ENCODE results near the gene MACROD2. TPM values are rescaled to one million over a fixed set of nuclear protein-coding genes. Genes with fewer than 3 reads are reported as not detected.

The MACROD2 gene
- total RNA-seq, 1 experiment from 2014 or later: 1.6 TPM

GRCh38 chr20:15204234-15204633 is 1208.9 kb downstream of the MACROD2 start:
- peaks cover 11 to 16% of the 10 kb centered on the region in 2 experiments for H3K9me3 Mint-ChIP-seq
- WGBS (ENCODE audit: extremely low coverage, insufficient read length, low lambda C conversion rate): no CpG with 5 or more reads among the region's 5 CpGs
- no peak overlapping the region for H3K23ac ChIP-seq (ENCODE audit: insufficient read length, low read depth, low read length)
- H3K56ac ChIP-seq (ENCODE audit: insufficient read length, low read depth, low read length): no peak overlapping the region
- no peaks in the 10 kb centered on the region for H3K23me2 ChIP-seq (ENCODE audit: insufficient read length, low read depth, low read length, poor library complexity, severe bottlenecking)
- no peak overlapping the region for H3T11ph ChIP-seq (ENCODE audit: low read length)
- H3K79me1 ChIP-seq (ENCODE audit: insufficient read depth, low read depth, low read length, poor library complexity, severe bottlenecking): no peaks in the 10 kb centered on the region
- no peak overlapping the region for H4K5ac ChIP-seq (ENCODE audit: insufficient read length, low read depth, low read length)
- H2BK5ac ChIP-seq (ENCODE audit: insufficient read length, low read length): no peak overlapping the region
- H3K14ac ChIP-seq (ENCODE audit: insufficient read depth, low read length): no peak overlapping the region
- no peak overlapping the region for H2BK12ac ChIP-seq (ENCODE audit: insufficient read length, low read depth, low read length)
- no peaks in the 10 kb centered on the region for H4K20me1 ChIP-seq (ENCODE audit: control insufficient read depth, insufficient read depth, insufficient read length)
- H3K36me3 Mint-ChIP-seq (ENCODE audit: insufficient read depth in 1 of 3, low read depth in 3 of 3): peaks cover 1 to 13% (median 4%) of the 10 kb centered on the region in 3 experiments; a peak in 5 of 7 replicates
- no peak overlapping the region for H3K4ac ChIP-seq (ENCODE audit: low read depth, low read length)
- H4K91ac ChIP-seq (ENCODE audit: insufficient read length, low read depth, low read length): no peak overlapping the region
- H3K79me2 ChIP-seq (ENCODE audit: insufficient read depth, low read length): no peaks in the 10 kb centered on the region
- H3K4me1 Mint-ChIP-seq: no peaks in the 10 kb centered on the region
- H3K4me3 Mint-ChIP-seq: no peak overlapping the region
- H3K27me3 Mint-ChIP-seq (ENCODE audit: low read depth): no peaks in the 10 kb centered on the region
- H3K27me3 ChIP-seq (ENCODE audit: insufficient read depth, low read length): no peaks in the 10 kb centered on the region
- no peak overlapping the region for H2BK15ac ChIP-seq (ENCODE audit: low read depth, low read length)
- no peak overlapping the region for H3K9ac ChIP-seq (ENCODE audit: extremely low read depth, insufficient read length, low read length)
- no peak overlapping the region for H2BK20ac ChIP-seq (ENCODE audit: low read depth, low read length, poor library complexity, severe bottlenecking)
- H3K9me3 ChIP-seq (ENCODE audit: control insufficient read depth, low read depth, low read length): no peaks in the 10 kb centered on the region
- no peak overlapping the region for H3K4me2 ChIP-seq (ENCODE audit: insufficient read depth, insufficient read length, low read length)
- H3K4me1 ChIP-seq (ENCODE audit: insufficient read depth, low read length): no peaks in the 10 kb centered on the region
- no peak overlapping the region for H2AK5ac ChIP-seq (ENCODE audit: insufficient read length, low read length)
- no peak overlapping the region for H3K27ac Mint-ChIP-seq
- no peak overlapping the region for H3K27ac ChIP-seq (ENCODE audit: insufficient read length, low read depth, low read length)
- H2BK120ac ChIP-seq (ENCODE audit: low read depth, low read length, poor library complexity, severe bottlenecking): no peak overlapping the region
- DNase-seq: no peak
- H3K18ac ChIP-seq (ENCODE audit: insufficient read length, low read depth, low read length): no peak overlapping the region
- no peak overlapping the region for H4K8ac ChIP-seq (replicated peaks; ENCODE audit: insufficient read length, low read depth, low read length)
- H2AFZ ChIP-seq (ENCODE audit: low read length): no peak overlapping the region
- no peak for TF ChIP-seq CTCF (conservative IDR thresholded peaks at IDR 0.05)

Data from H9 (cell line).